Stimulated activated CD4-positive, alpha-beta T cell treated with anti-CD3 and anti-CD28 coated beads, Interleukin-4, amount 100 ng/mL, for 48 hours (primary cell): Measurements from ENCODE around the gene LRR1.
A peak's percentile ranks its signal among the peaks of the same experiment; 100 is the strongest.
"Not testable (repeated sequence)": the region's sequence is repeated elsewhere in the genome, so short reads cannot be mapped to it uniquely, and the experiment has no call there.

Experiments used
- DNase-seq, 2 donors: peaks; one replicate each; pipeline ENCODE4 v3.0.0-alpha.2; 2020; ENCODE audit warnings: low read depth in 2 of 2

Gene LRR1

GRCh38 chr14:49585803-49586672 is 12.7 kb upstream of the LRR1 start, which contains the start of gene RPS29:
Gene RPS29, minus strand, starts transcription at chr14:49586380. Its CDS starts 34 bp downstream, at chr14:49586346.
- DNase-seq, result peak; percentile 94 to 95

GRCh38 chr14:49586673-49587460 is 11.9 kb upstream of the LRR1 start:
- peak; percentile 44 to 53 for DNase-seq

- no peak for DNase-seq
Observed at GRCh38 chr14:49589387-49589786, 9.4 kb upstream of the LRR1 start.

DNA sequence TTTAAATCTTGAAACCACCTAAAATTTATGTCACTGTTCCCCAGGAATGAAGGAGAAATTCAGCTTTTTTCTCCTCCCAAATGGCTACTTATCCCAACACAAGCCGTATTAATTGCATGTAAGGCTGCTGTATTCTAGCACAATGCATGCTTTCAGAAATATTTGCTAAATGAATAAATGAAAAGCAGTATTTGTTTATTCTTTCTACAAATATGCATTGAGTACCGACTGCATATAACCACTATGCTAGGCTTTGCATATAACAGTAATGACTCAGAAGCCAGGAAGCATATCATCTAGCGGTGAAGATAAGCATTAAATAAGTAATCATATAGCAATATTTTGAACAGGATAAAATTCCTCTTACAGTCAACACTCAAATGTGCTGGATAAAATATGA is 5.7 kb upstream of the LRR1 start:
- no peak for DNase-seq

DNA sequence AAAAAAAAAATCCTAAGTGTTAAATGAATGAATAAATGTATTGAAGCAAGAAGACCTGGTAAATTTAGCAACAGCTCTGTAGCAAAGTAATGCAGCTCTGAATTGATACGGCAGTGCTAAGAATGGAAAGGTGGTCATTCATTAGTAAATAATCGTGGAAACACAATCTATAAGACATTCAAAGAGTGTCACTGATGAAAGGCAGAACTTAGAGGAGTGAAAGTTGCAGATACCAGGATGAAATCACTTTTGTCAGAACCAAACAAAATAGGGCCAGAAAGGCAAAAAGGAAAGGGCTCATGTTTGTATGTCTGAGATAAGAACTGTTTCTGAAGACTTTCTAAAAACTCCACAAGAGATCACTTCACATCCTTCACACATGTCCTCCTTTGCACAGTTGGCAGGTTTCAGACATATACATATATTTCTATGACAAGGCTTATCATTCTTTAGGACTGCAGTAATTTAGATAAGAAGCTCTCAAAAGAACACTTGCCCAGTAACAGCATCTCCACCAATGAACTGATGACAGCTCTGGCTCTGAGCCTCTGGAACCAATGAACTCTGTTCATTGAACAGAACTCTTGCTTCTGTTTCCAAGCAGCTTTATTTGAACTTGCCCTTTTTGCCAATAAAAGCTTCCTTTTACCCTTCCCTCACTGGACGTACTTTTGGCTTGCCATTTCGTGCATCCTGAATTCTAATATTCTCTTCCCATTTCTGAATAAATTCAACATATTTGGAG is 4.2 kb upstream of the LRR1 start:
- DNase-seq, result no peak

GRCh38 chr14:49598189-49598484 is 603 bp upstream of the LRR1 start:
- DNase-seq, result no peak

GRCh38 chr14:49607583-49607982 is 8.8 kb downstream of the LRR1 start:
- DNase-seq, result no peak

DNA sequence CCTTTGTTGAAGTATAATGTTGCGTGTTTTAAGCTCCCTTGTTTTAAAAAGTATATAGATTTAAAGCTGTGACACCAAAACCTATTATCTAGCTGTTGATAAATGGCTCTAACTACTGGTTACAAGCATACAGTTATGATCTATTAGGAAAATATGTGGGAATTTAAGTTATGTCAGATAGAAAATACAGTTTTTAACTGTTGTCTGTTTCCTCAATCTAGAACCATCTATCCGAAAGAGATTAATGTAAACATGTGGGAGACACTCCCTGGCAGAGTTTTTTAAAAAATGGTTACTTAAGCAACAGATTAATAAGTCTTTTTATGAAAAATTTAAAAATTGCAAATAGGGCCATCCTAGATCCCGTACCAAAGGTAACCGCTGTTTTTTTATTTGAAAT is 13.5 kb downstream of the LRR1 start:
- no peak for DNase-seq

- DNase-seq, result no peak
Observed at GRCh38 chr14:49612671-49613070, 13.9 kb downstream of the LRR1 start.

DNA sequence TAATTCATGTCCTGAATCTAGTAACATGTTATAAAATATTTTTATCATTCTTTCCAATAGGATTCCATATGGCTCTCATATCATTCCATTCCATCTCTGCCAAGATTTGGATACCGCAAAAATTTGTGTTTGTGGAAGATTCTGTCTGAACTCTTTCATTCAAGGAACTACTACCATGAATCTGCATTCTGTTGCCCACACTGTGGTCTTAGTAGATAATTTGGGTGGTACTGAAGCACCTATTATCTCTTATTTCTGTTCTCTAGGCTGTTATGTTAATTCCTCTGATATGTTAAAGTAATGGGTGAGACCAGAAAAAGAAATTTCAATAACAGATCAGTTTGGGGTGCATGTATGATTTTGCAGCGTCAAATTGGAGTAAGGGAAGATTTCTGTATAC is 15.5 kb downstream of the LRR1 start:
- DNase-seq, result no peak

DNA sequence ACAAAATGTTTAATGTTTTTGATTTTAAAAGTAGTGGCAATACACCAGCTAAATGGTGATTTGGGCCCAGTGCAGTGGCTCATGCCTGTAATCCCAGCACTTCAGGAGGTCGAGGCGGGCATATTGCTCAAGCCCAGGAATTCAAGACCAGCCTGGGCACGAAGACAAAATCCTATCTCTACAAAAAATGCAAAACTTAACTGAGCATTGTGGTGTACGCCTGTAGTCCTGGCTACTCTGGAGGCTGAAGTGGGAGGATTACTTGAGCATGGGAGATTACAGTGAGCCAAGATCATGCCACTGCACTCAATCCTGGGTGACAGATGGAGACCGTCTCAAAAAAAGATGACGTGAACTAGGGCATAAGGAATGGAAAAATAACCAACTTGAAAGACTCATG is 17.0 kb downstream of the LRR1 start:
- DNase-seq, result no peak

DNA sequence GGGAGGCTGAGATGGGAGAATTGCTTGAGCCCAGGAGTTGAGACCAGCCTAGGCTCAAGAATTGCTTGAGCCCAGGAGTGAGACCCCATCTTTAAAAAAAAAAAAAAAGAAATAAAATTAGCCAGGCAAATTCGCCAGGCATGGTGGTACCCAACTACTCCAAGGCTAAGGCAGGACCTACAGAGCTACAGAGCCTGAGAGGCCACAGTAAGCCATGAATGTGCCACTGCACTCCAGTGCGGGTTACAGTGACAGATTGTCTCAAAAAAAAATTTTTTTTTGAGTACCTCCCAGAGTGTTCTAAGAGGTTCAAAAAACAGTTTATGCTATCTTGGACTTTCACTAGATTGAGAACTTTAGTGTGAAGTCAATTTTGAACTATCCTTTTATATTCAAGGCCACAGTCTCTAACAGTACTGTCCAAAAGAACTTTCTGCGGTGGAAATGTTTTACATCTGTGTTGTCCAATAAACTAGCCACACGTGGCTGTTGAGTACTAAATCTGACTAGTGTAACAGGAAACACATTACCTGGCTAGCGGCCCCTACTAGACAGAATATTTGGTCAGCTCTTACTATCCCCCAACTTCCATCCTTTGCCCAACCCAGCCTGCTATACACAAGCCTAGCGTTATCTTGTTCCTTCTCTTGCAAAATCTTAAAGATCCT is 19.2 kb downstream of the LRR1 start:
- no peak for DNase-seq

DNA sequence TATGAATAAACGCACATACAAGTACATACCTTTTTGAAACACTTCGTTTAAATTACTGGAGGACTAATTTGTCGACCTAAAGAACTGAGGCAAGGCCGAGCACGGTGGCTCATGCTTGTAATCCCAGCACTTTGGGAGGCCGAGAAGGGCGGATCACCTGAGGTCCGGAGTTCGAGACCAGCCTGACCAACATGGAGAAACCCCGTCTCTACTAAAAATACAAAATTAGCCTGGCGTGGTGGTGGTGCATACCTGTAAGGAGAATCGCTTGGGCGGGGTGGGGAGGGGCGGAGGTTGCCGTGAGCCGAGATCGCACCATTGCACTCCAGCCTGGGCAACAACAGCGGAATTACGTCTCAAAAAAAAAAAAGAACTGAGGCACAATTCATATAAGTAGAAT is 20.5 kb downstream of the LRR1 start:
- DNase-seq, result not testable (repeated sequence)

- DNase-seq, result no peak
Observed at GRCh38 chr14:49619730-49620129, 21.0 kb downstream of the LRR1 start.

DNA sequence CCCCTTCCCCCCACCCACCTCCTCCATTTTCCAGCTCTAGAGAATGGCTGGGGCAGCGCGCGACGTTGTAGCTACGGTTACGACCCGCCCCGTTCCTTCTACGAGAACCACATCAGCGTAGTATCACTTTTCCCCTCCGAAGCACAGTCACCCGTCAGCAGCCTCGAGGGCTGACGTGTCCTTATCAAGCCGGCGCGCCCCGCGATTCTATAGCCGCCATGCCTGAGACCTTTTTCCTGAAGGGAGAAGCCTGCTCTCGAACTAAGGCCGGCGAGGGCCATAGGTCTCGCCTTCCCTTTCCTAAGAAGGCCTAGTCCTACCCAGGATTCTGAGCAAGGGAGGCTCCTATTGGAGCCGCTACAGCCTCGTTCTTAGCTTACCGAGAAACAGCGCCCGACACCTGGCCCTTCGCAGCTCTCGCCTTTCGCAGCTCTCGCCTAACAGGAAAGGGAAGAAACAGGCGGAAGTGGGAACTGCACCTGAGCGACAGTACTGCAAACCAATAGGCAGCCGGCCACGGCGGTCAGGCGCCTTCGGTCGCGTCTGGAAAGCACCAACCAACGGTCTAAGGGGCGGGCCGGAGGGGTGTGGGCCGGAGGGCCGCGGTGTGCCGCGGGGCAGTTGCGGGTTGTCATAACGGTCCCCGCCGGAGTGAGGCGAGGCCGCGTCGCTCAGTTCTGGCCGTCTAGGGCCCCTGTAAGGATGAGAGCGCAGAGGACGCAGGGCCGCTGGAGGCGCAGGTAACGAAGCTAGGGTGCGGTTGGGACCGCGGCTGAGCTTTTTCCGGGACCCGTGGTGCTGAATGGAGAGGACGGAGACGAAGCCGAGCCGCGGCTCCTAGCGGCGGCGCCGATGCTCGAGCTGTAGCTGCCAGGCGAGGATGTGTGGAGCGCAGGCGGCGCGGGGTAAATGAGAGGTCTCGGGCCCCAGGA is 21.7 kb downstream of the LRR1 start, which contains the start of the genes MGAT2 and RPL36AL:
TSS of gene MGAT2 (plus strand) at position 618 of the 932 bp plus-strand sequence. CDS start 470 bp downstream, outside the sequence.
TSS of gene RPL36AL (minus strand) at position 445 of the 932 bp plus-strand sequence. CDS start 1,522 bp downstream, outside the sequence.
- peak; percentile 90 to 92 for DNase-seq

DNA sequence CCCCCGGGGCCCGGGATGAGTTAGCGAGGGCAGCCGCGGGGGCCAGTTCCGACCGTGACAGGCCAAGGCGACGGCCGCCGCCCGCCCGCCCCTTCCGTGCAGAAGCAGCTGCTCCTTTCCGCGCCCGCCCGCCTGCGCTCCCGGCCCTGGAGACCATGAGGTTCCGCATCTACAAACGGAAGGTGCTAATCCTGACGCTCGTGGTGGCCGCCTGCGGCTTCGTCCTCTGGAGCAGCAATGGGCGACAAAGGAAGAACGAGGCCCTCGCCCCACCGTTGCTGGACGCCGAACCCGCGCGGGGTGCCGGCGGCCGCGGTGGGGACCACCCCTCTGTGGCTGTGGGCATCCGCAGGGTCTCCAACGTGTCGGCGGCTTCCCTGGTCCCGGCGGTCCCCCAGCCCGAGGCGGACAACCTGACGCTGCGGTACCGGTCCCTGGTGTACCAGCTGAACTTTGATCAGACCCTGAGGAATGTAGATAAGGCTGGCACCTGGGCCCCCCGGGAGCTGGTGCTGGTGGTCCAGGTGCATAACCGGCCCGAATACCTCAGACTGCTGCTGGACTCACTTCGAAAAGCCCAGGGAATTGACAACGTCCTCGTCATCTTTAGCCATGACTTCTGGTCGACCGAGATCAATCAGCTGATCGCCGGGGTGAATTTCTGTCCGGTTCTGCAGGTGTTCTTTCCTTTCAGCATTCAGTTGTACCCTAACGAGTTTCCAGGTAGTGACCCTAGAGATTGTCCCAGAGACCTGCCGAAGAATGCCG is 22.6 kb downstream of the LRR1 start:
- DNase-seq, result peak; percentile 45 to 55

GRCh38 chr14:49622022-49622607 is 23.4 kb downstream of the LRR1 start:
- DNase-seq, result no peak

DNA sequence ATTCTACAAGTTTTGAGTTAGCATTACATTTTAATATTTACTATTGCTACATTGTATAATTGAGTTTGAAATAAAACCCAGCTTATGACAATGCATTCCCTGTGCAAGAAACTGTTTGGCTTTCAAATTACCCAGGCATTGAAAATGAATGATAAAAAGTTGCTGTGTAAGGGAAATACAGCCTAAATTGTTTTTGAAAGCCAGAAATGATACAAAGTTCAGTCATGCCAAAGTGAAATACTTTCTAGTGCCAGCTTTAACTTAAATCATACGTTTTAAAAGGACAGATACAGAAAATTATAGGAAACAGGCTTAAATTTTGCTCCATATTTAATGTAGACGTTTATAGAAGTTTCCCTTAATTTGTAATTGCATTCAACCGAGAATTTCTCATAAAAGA is 24.6 kb downstream of the LRR1 start:
- no peak for DNase-seq
